ENCODE data around the gene POLE. TPM values are rescaled to one million over a fixed set of nuclear protein-coding genes. Genes with fewer than 3 reads are reported as not detected.

Gene POLE
- total and polyA plus RNA-seq, 2 of the 4 experiments (the other 2 are of a cell fraction) = 17.2 to 20.7 TPM

DNA sequence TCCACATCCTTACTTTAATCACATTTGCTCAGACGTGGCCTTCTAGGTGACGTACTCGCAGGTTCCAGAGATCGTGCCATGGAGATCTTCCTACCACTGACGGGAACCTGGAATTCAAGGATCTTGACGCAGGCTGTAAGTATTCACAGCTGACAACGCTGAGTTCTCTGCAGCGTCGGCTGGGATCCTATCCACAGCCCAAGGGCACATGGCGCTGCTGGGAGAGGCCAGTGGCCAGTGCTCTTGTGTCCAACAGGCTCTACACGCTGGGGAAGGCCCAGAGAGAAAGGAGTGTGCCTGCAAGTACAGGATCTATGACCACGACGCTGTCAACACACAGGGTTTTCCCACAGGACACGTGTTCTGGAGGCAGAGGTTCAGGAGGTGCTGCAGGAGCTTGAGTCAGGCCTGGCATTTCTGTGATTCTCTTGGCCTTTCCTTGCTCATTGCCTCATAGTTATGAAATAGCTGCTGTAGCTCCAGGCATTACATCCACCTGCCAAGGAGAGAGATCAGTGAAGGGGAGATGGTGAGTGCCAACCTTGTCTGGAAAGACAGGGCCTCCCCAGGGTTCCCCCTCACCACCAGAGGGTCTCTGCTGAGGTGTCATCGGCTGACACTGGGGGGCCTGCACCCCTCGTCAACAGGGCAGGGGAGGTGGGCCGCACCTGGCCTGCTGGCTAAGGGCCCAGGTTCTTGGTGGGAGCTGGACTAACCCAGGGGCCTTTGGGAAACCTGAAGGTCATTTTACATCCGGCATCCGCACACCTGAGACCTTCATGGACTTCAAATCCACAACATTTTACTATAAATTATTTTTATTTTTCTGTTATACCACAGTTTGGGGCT, 98.1 kb downstream of the POLE start:
- TF ChIP-seq CEBPB (IDR thresholded peaks at IDR 0.05; ENCODE audit: low read depth, low read length) (peak; percentile 38; the same call in 1 of the 2 replicates), BHLHE40 (IDR thresholded peaks at IDR 0.05; ENCODE audit: low read depth, low read length) (no peak)

More for the DNA sequence above, 98.1 kb downstream of the POLE start:
- BruUV-seq (replicated peaks) = no TSS peak
- ChIA-PET CTCF (no interaction called here), POLR2A (ENCODE audit: unreplicated experiment) (no interaction called here)
- Histone ChIP-seq H3K4me1 (ENCODE audit: control insufficient read depth, insufficient read depth, low read length) (no peaks in the 10 kb centered on the region), H3K9ac (ENCODE audit: low read depth, low read length) (no peak overlapping the region), H3K18ac (ENCODE audit: low read depth, low read length) (no peak overlapping the region), H4K5ac (ENCODE audit: low read depth, low read length) (no peak overlapping the region), H3K4me3 (ENCODE audit: insufficient read depth, low read depth, low read length) (no peak overlapping the region), H3K56ac (ENCODE audit: extremely low read depth, insufficient read depth, low read length) (no peak overlapping the region), H2BK15ac (ENCODE audit: low read depth, low read length) (no peak overlapping the region), H2BK20ac (ENCODE audit: low read depth, low read length) (no peak overlapping the region), H3K4ac (ENCODE audit: low read depth, low read length) (no peak overlapping the region), H2BK120ac (ENCODE audit: low read depth, low read length) (no peak overlapping the region), H3K4me2 (ENCODE audit: low read depth, low read length) (no peak overlapping the region), H4K20me1 (ENCODE audit: insufficient read depth, low read length) (no peaks in the 10 kb centered on the region), H4K91ac (ENCODE audit: insufficient read depth, low read depth, low read length) (no peak overlapping the region), H3K9me3 (ENCODE audit: control insufficient read depth, insufficient read depth, low read length) (peaks cover 5% of the 10 kb centered on the region; the same call in 1 of the 2 replicates), H3K14ac (replicated peaks; ENCODE audit: low read depth, low read length) (no peak overlapping the region), H2AK9ac (replicated peaks; ENCODE audit: low read depth, low read length, poor library complexity) (peak overlapping the region; percentile 61), H3K79me1 (ENCODE audit: low read depth in 1 of 2, low read length in 2 of 2) (no peaks in the 10 kb centered on the region), H3K27me3 (ENCODE audit: control insufficient read depth, insufficient read depth, low read length) (peaks cover 6% of the 10 kb centered on the region; the same call in 1 of the 2 replicates), H2AK5ac (ENCODE audit: low read depth, low read length) (no peak overlapping the region), H2AFZ (replicated peaks; ENCODE audit: low read length, poor library complexity) (no peak overlapping the region), H3K9me1 (ENCODE audit: insufficient read depth, low read length) (no peaks in the 10 kb centered on the region), H4K8ac (ENCODE audit: low read depth in 2 of 2, low read length in 2 of 2) (no peak overlapping the region), H2BK5ac (ENCODE audit: low read depth, low read length, poor library complexity, severe bottlenecking) (no peak overlapping the region), H3K36me3 (ENCODE audit: control insufficient read depth, insufficient read depth, low read length) (peaks cover 4% of the 10 kb centered on the region; the same call in 1 of the 2 replicates), H3K27ac (ENCODE audit: insufficient read depth, low read length) (no peak overlapping the region), H3K23ac (ENCODE audit: low read depth, low read length) (no peak overlapping the region)
- in situ Hi-C loops (cut with MboI; ENCODE audit: low sequenced_read_pairs) = no loop called here
- ATAC-seq (ENCODE audit: low read depth) (no peak), DNase-seq (peak; percentile 8)
- dilution Hi-C loops (cut with HindIII; ENCODE audit: low sequenced_read_pairs, unreplicated experiment) = no loop called here
- intact Hi-C loops (cut with micrococcal nuclease) = no loop called here
- WGBS, 2 experiments (ENCODE audit: extremely low coverage in 2 of 2, insufficient read length in 1 of 2) = 87% methylated on average over 13 of the region's 19 CpGs; no CpG with 5 or more reads in 1 of the 2 experiments

All from IMR-90 (cell line).